ENCODE results near the gene CRABP2.

The CRABP2 gene

DNA sequence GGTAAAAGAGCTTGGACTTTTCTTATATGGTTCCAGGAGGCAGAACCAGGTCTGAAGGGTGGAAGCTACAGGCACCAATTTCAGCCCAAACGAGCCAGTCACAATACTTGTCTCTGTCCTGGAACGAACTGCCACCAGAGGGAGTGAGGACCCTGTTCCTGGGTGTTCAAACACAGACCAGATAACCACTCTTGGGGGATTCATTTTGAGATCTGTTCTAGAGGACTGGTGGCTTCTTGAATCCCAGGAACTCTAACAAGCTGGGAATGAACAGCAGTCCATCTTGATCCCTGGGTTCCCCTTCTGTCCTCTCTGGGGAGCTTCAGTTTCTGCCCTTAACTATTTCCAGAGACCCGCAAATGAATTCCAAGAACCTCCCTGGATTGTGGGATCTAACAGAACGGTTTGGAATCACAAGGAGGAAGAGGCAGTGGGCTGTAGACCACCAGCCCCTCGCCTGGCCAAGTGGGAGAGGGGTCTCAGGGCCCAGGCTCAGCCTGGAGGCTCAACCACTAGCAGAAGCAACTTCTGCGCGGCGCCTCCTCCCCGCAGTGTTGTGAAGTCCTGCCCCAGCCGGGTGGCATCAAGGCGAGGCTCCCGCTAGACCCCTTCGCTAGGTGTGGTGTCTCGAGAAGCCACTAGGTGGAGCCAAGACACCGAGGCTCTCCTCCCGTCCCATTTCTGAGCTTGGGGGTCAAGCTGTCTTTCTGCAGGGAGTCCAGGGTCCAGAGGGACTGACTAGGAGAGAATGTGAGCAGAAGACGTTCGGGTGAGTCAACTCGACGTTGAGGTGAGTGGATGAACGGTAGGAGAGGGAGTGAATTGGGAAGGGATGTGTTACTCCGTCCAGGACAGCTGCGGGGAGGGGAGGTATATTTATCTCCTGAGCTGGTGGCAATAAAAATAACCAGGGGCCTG, 16.1 kb downstream of the CRABP2 start:
- Histone ChIP-seq H3F3A (ENCODE audit: insufficient read depth, low read length) (no peaks in the 10 kb centered on the region), H3K4me2 (ENCODE audit: low read length) (peak overlapping the region; percentile 2; the same call in 1 of the 2 replicates), H3K4me3 (ENCODE audit: low read depth, low read length, poor library complexity, severe bottlenecking) (no peak overlapping the region), H3K9me2 (ENCODE audit: low read depth, low read length) (no peaks in the 10 kb centered on the region), H3K27me3 (ENCODE audit: insufficient read depth, low read length) (peaks cover 11% of the 10 kb centered on the region), H3K27ac (ENCODE audit: low read depth, low read length, poor library complexity, severe bottlenecking) (no peak overlapping the region), H3K36me3 (ENCODE audit: insufficient read depth, low read length) (no peaks in the 10 kb centered on the region), H3K79me2 (ENCODE audit: insufficient read depth, low read length) (no peaks in the 10 kb centered on the region), H3K4me1 (ENCODE audit: insufficient read depth, low read length, severe bottlenecking) (peaks cover 3% of the 10 kb centered on the region), H3K9ac (ENCODE audit: low read length) (no peak overlapping the region), H4K20me1 (ENCODE audit: insufficient read depth, low read length) (no peaks in the 10 kb centered on the region), H3K9me3 (ENCODE audit: low read length) (no peaks in the 10 kb centered on the region), H2AFZ (ENCODE audit: low read length) (no peak overlapping the region)
- TF ChIP-seq EZH2 (IDR thresholded peaks at IDR 0.05; ENCODE audit: borderline replicate concordance, low read length) (no peak), CTCF (IDR thresholded peaks at IDR 0.05; ENCODE audit: low read length) (peak; percentile 77)

DNA sequence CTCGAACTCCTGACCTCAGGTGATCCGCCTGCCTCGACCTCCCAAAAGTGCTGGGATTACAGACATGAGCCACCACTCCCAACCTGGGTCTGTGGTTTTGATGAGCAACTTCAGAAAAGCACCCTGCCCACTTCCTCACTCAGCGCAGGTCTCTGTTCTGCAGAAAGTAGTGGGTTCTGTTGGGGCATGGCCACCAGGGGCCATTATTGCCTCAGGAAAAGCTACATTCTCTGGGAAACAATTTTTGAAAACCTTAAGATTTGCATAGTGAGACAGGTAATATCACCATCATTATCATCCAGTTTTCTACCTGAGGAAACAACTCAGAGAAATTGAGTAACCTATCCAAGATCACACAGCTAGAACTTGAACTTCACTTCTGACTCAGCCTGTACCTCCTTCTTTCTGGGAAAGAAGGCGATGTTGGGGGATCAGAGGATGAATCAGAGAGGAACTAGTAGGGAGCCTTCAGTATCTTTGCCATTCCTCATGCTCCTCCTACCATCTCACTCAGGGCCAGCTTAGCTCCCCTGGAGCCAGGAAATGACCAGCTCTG, 21.1 kb downstream of the CRABP2 start:
- no peaks in the 10 kb centered on the region for H3F3A ChIP-seq (ENCODE audit: insufficient read depth, low read length)
- peaks cover 3% of the 10 kb centered on the region for H3K4me1 ChIP-seq (ENCODE audit: insufficient read depth, low read length, severe bottlenecking)
- no peaks in the 10 kb centered on the region for H3K9me3 ChIP-seq (ENCODE audit: low read length)
- no peak overlapping the region for H3K27ac ChIP-seq (ENCODE audit: low read depth, low read length, poor library complexity, severe bottlenecking)
- H3K9ac ChIP-seq (ENCODE audit: low read length): no peak overlapping the region
- TF ChIP-seq EZH2 (IDR thresholded peaks at IDR 0.05; ENCODE audit: borderline replicate concordance, low read length) (no peak), CTCF (IDR thresholded peaks at IDR 0.05; ENCODE audit: low read length) (no peak)
- H2AFZ ChIP-seq (ENCODE audit: low read length): no peak overlapping the region
- H3K4me2 ChIP-seq (ENCODE audit: low read length): no peak overlapping the region
- H4K20me1 ChIP-seq (ENCODE audit: insufficient read depth, low read length): no peaks in the 10 kb centered on the region
- no peak overlapping the region for H3K4me3 ChIP-seq (ENCODE audit: low read depth, low read length, poor library complexity, severe bottlenecking)
- H3K27me3 ChIP-seq (ENCODE audit: insufficient read depth, low read length): peaks cover 6% of the 10 kb centered on the region; the same call in 1 of the 2 replicates
- no peaks in the 10 kb centered on the region for H3K36me3 ChIP-seq (ENCODE audit: insufficient read depth, low read length)
- H3K79me2 ChIP-seq (ENCODE audit: insufficient read depth, low read length): no peaks in the 10 kb centered on the region
- H3K9me2 ChIP-seq (ENCODE audit: low read depth, low read length): no peaks in the 10 kb centered on the region

DNA sequence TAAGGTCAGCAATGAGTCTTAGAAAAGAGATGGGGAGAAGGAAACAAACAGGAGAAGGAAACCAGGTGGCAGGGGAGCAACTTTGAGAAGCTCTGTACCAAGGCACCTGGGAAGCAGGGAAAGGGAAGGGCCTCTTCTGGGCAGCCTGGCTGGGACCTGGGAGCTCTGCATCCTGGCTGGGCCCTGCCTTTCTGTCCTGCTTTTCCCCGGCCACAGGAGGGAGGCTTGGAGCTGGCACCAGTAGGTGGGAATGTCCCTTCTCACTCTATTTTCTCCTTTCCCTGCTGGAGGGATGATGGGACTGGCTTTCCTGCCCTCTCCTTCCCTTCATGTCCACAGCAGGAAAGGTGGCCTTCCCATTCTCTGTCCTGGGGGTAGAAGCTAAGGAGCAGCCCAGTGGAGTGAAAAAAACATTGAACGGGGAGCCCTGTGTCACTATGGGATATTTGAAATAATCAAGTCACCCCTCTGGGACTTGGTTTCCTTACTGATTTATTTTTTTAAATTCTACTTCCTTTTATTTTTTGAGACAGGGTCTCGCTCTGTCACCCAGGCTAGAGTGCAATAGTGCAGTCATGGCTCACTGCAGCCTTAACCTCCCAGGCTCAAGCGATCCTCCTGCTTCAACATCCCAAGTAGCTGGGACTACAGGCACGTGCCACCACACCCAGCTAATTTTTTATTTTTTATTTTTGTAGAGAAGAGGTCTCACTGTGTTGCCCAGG, 23.1 kb downstream of the CRABP2 start:
- Histone ChIP-seq H3K4me1 (ENCODE audit: insufficient read depth, low read length, severe bottlenecking) (no peaks in the 10 kb centered on the region), H3K27me3 (ENCODE audit: insufficient read depth, low read length) (peaks cover 11% of the 10 kb centered on the region), H3K4me3 (ENCODE audit: low read depth, low read length, poor library complexity, severe bottlenecking) (no peak overlapping the region), H3K9me3 (ENCODE audit: low read length) (no peaks in the 10 kb centered on the region), H3K9me2 (ENCODE audit: low read depth, low read length) (no peaks in the 10 kb centered on the region), H3K79me2 (ENCODE audit: insufficient read depth, low read length) (no peaks in the 10 kb centered on the region), H3K36me3 (ENCODE audit: insufficient read depth, low read length) (no peaks in the 10 kb centered on the region), H3K9ac (ENCODE audit: low read length) (no peak overlapping the region), H3K27ac (ENCODE audit: low read depth, low read length, poor library complexity, severe bottlenecking) (no peak overlapping the region), H2AFZ (ENCODE audit: low read length) (no peak overlapping the region), H3F3A (ENCODE audit: insufficient read depth, low read length) (no peaks in the 10 kb centered on the region), H3K4me2 (ENCODE audit: low read length) (no peak overlapping the region), H4K20me1 (ENCODE audit: insufficient read depth, low read length) (no peaks in the 10 kb centered on the region)
- TF ChIP-seq CTCF (IDR thresholded peaks at IDR 0.05; ENCODE audit: low read length): no peak
- no peak for TF ChIP-seq EZH2 (IDR thresholded peaks at IDR 0.05; ENCODE audit: borderline replicate concordance, low read length)
